HUES64 (cell line): ENCODE measurements around the gene SHB.

Experiments
- H3K27ac ChIP-seq: 2 replicates; pipeline ENCODE4 v1.7.0; 2013; ENCODE audit warnings: low read depth, low read length, inconsistent platforms
- H3K27me3 ChIP-seq: 2 replicates; pipeline ENCODE4 v1.6.1; 2013; ENCODE audit warnings: mild to moderate bottlenecking, low read length; ENCODE audit not compliant: insufficient read depth
- H3K36me3 ChIP-seq: 2 replicates; pipeline ENCODE4 v1.6.1; 2013; ENCODE audit warnings: mild to moderate bottlenecking, low read length; ENCODE audit not compliant: insufficient read depth
- H3K4me1 ChIP-seq: 2 replicates; pipeline ENCODE4 v1.6.1; 2013; ENCODE audit warnings: mild to moderate bottlenecking, low read length, moderate library complexity; ENCODE audit not compliant: insufficient read depth
- H3K4me3 ChIP-seq: 2 replicates; pipeline ENCODE4 v1.5.1; 2013; ENCODE audit warnings: mild to moderate bottlenecking, low read length, moderate library complexity
- H3K9ac ChIP-seq: 2 replicates; pipeline ENCODE4 v1.6.1; 2013; ENCODE audit warnings: mild to moderate bottlenecking, low read depth, low read length
- H3K9me3 ChIP-seq: 2 replicates; pipeline ENCODE4 v1.6.1; 2013; ENCODE audit warnings: low read depth, low read length; ENCODE audit not compliant: insufficient read depth
- WGBS: fragments of 150-250, 120-280 bp; methylation state at CpG from one replicate; pipeline ENCODE4 v1.1.7; 2013; ENCODE audit warnings: missing lambda C conversion rate; 5-methylcytosine and 5-hydroxymethylcytosine counted together

SHB gene

DNA sequence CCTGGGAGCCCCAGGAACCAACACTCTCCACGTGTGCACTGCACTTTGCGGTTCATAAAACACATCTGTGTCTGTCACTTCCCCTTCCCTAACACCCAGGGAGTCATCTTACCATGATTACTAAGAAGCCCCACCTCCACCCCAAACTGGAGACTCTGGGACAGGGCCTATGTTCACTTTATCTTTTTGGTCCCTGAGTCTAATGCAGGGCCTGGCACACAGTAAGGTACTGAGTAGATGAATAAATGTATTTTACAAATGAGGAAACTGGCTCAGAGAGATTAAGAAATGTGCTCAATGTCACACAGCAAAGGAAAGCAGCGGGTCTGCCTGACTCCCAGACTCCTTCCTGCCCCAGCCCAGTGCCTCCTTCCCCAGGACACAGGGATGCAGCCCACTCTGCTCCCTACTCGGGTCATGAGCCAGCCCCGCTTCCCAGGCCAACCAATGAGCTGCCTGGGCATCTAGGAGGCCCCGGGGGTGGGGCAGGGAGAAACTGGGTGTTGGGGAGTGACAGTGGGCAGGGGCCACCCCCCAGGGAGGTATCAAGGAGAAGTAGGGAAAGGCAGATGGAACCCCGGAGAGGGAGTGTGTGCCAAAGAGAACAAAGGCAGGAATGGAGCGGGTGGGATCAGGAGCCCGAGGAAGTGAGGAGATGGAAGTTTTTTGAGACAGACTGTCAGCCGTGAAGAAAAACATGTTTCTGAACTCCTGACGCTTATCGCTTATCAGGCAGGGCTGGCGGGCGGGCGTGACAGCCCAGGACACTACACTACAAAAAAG lies 30.5 kb downstream of the SHB start:
- peak overlapping the region; percentile 35; the same call in 1 of the 2 replicates for H3K27ac ChIP-seq
- no peak overlapping the region for H3K4me3 ChIP-seq
- WGBS = 80% methylated on average over 15 of the region's 15 CpGs
- H3K9ac ChIP-seq = no peak overlapping the region
- no peaks in the 10 kb centered on the region for H3K36me3 ChIP-seq
- no peaks in the 10 kb centered on the region for H3K27me3 ChIP-seq
- H3K4me1 ChIP-seq = peaks cover 40% of the 10 kb centered on the region
- H3K9me3 ChIP-seq = no peaks in the 10 kb centered on the region

DNA sequence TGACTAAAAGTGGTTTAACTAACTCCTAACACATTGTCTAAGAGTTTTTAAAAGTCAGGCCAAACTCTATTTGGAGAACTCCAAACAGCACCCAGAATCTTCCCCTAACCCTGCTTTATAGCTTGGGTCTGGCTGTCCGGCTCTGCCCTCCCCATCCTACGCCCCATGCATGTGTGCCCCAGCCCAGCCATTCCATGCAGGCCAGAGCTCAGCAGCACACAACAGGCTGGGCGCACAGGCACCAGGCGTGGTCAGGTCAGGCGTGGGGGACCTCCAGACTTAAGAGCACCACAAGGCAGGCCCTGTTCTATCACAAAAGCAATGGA lies 31.1 kb downstream of the SHB start:
- Histone ChIP-seq H3K27me3 (no peaks in the 10 kb centered on the region), H3K27ac (no peak overlapping the region), H3K9ac (no peak overlapping the region), H3K36me3 (no peaks in the 10 kb centered on the region), H3K9me3 (no peaks in the 10 kb centered on the region), H3K4me3 (no peak overlapping the region), H3K4me1 (peaks cover 38% of the 10 kb centered on the region)
- WGBS = 92% methylated on average over 5 of the region's 5 CpGs

DNA sequence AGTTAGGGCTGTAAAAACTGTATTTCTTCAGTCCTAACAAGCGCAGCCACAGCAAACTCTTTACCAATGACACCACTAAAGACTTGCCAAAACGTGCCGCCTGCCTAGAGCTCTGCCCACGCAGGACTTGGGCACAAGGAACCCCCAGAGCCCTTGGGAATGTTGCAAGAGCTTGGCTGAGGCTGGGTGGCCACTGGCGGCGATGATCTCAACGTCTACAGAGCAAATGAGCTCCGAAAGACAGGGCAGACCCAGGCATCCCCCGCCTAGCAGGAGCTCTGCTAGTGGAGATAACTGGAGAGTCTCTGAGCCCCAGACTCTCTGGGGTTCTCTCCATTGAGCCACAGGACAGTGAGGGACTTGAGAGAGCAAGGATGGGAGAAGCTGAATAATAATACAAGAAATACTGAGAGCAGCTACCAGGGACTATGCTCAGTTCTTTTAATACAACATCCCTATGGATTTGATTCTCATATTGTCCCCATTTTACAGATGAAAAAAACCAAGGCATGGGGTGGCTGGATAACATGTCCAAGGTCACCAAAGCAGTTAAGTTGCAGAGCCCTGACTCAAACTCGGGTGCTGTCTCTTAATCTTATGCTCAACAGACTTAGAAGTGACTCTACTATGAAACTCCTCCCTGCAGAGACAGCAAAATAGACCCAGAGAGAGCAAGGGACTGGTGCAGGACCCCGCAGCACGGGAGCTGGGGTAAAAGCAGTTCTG lies 32.5 kb downstream of the SHB start:
- peaks cover 26% of the 10 kb centered on the region for H3K4me1 ChIP-seq
- H3K9me3 ChIP-seq = no peaks in the 10 kb centered on the region
- H3K27ac ChIP-seq = no peak overlapping the region
- H3K27me3 ChIP-seq = no peaks in the 10 kb centered on the region
- 82% methylated on average over 12 of the region's 12 CpGs for WGBS
- no peak overlapping the region for H3K9ac ChIP-seq
- H3K36me3 ChIP-seq = no peaks in the 10 kb centered on the region
- no peak overlapping the region for H3K4me3 ChIP-seq

DNA sequence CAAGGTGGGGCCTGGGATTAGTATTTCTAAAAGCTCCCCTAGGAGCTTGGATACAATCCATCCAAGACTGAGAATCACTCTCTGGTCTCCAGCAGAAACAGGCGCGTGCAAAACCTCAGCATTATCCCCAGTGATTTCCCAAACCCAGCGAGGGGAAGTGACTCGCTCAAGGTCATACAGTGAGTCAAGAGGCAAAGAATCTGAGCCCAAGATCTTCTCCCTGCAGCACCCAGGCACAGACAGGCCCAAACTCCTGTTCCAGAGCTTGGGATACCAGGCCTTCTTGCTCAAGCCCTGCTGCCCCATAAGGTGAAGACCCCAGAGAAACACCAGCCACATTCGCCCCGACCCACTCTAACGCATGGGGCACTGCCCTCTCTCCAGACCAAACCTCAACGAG lies 33.2 kb downstream of the SHB start:
- no peak overlapping the region for H3K9ac ChIP-seq

DNA sequence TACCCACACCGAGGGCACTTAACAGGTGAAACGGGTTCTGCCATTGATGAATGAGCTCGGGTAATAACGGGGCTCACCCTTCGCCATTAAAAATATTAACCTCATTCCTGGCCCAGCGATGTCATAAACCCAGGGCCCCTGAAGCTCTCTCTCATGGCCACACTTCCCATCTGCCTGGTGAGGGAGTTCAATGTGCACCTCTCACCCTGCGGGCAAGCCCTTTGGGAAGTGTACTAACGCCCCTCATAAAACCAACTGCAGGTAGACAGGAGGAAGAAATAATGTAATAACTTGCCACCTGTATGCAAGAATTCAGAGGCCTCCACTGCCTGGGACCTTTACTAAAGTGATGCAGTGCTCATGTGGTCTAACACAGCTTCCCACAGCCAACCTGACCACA lies 35.1 kb downstream of the SHB start:
- 96% methylated on average over 8 of the region's 8 CpGs for WGBS

More for the DNA sequence above, 33.2 kb downstream of the SHB start:
- 89% methylated on average over 8 of the region's 8 CpGs for WGBS
- Histone ChIP-seq H3K4me3 (no peak overlapping the region), H3K27ac (no peak overlapping the region), H3K27me3 (no peaks in the 10 kb centered on the region), H3K36me3 (no peaks in the 10 kb centered on the region), H3K9me3 (no peaks in the 10 kb centered on the region), H3K4me1 (peaks cover 26% of the 10 kb centered on the region)

DNA sequence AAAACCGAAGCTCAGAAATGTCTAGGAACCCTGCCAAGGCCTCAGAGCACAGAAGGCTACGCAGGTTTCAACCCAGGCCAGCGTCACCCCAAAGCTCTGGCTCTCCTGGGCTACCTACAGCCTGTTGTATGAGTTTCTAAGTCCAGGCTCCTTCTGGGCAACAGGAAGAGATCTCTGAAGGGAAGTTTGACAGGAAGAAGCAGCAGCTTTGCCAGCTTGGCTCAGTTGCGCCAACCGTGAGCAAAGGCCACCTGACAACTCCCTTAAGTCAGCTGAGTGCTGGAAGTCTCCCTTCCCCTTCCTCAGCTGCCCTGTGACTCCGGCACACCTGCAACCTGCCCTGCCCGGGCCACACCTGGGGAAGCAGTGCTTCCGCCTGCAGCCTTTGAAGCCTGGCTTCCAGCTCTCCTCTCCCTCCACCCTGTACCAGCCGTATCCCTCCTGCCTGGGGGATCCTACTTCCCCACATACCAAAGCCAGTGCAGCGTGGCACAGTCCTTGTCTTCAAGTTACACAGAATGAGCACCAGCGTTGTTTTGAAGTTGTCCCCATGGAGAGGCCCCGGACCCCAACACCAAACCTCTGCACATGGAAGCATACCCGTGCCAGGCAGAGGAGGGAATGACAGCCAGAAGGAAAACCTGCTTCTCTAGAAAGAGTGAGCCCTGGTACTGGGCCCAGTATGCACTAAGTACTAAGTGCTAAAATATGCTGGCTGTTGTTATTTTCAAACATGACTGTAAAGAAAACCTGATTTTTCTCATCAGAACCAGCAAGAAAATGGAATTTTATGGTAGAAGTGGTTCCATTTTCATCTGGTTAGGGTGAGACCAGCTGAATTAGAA lies 36.5 kb downstream of the SHB start:
- H3K36me3 ChIP-seq = no peaks in the 10 kb centered on the region

More for the DNA sequence above, 35.1 kb downstream of the SHB start:
- H3K36me3 ChIP-seq = no peaks in the 10 kb centered on the region
- no peak overlapping the region for H3K9ac ChIP-seq
- H3K4me3 ChIP-seq = no peak overlapping the region
- no peaks in the 10 kb centered on the region for H3K27me3 ChIP-seq
- no peak overlapping the region for H3K27ac ChIP-seq
- peaks cover 17% of the 10 kb centered on the region for H3K4me1 ChIP-seq
- H3K9me3 ChIP-seq = no peaks in the 10 kb centered on the region

DNA sequence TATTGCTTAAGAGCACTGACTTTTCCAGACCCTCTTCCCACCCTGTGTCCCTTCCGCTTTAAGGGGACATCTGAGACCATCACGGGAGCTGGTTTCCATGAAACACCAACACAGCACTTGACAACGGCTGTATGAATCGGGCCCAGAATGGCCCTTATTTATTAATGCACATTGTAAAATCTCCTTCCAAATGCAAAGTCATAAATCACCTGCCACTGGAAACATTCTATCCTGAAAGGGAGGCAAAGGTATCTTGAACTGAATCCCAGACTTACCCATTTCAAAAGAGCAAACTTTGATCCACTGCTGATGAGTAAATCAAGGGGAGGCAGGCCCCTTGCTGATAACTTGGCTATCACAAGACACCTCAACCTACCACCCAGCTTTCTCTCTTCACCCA lies 37.4 kb downstream of the SHB start:
- Histone ChIP-seq H3K4me3 (no peak overlapping the region), H3K4me1 (peaks cover 13% of the 10 kb centered on the region), H3K9ac (no peak overlapping the region), H3K27ac (no peak overlapping the region), H3K27me3 (no peaks in the 10 kb centered on the region), H3K9me3 (no peaks in the 10 kb centered on the region), H3K36me3 (no peaks in the 10 kb centered on the region)
- WGBS = 92% methylated on average over 4 of the region's 4 CpGs

More for the DNA sequence above, 36.5 kb downstream of the SHB start:
- Histone ChIP-seq H3K9ac (no peak overlapping the region), H3K4me1 (peaks cover 15% of the 10 kb centered on the region), H3K27ac (no peak overlapping the region), H3K9me3 (no peaks in the 10 kb centered on the region), H3K27me3 (no peaks in the 10 kb centered on the region), H3K4me3 (no peak overlapping the region)
- 94% methylated on average over 13 of the region's 13 CpGs for WGBS

DNA sequence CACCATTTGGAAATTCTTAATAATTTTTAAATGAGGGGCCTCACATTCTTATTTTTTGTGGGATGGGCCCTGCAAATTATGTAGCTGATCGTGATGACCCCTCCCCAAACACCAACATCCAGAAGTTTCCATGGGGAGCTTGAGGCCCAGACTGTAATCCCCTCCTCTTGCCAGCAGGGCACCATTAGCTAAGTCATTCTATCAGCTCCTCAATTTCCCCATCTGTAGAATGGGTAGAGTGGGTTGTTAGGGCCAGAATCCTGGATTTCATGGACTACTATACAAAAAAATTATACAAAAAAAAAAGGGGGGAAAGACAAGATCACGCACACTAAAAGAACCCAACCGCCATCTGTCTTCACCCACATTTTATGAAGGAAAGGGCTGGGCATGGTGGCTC lies 38.4 kb downstream of the SHB start:
- H3K27me3 ChIP-seq = no peaks in the 10 kb centered on the region
- no peak overlapping the region for H3K9ac ChIP-seq
- peaks cover 16% of the 10 kb centered on the region for H3K4me1 ChIP-seq
- no peak overlapping the region for H3K4me3 ChIP-seq
- 100% methylated on average over 3 of the region's 3 CpGs for WGBS
- no peaks in the 10 kb centered on the region for H3K9me3 ChIP-seq
- no peak overlapping the region for H3K27ac ChIP-seq
- no peaks in the 10 kb centered on the region for H3K36me3 ChIP-seq

DNA sequence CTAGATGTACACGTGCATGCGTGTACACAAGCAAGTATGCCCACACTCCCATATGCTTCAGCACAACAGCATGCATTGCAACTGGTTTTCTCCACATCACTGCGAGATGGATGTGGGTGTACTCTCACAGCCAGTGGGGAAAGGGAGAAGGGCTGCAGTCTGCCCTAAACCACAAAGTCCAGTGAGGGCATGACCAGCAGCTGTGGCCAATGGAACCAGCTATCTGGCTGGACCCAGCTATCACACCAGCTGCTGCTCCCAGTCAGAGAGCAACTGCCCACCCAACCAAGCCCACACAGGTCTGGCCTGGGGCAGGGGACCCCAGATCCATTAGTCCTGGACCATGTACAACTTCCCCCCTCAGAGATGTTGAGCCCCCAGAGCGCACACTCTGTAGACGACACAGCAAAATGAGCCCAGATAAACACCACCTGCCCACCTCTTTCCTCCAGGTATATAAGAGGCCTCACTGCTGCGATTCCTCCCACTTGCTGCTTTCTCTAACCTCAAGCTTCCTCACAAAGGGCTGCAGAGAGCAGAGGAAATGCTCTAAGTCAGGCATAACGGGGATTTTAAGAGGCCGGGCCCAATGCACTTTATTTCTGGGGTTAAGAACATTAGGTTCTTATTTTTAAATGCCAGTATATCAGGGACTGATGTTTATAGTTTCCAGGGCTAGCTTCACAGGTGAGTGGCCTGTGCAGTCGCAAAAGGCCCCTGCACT lies 39.0 kb downstream of the SHB start:
- Histone ChIP-seq H3K4me1 (peaks cover 22% of the 10 kb centered on the region), H3K9ac (no peak overlapping the region), H3K4me3 (no peak overlapping the region)

DNA sequence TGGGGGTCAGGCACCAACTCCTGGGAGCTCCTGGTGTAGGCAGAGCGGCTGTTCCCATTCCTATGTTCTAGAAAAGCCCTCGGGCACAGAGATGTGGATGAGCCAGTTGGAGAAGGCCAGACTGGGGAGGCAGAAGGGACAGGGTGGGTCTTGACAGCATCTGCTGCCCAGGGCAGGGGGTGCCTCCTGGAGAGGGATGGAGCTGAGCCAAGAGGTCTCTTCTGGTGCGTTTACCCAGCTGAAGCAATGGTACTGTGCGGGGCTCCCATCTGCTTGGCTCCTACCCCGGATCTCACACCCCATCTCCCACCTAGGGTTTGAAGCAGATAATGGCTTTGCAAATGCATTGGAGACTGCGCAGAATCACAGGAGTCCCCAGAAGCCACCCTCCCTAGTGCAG lies 41.3 kb downstream of the SHB start:
- WGBS = 94% methylated on average over 6 of the region's 6 CpGs
- H3K4me3 ChIP-seq = no peak overlapping the region
- no peak overlapping the region for H3K9ac ChIP-seq
- H3K9me3 ChIP-seq = no peaks in the 10 kb centered on the region
- H3K27ac ChIP-seq = no peak overlapping the region
- H3K36me3 ChIP-seq = no peaks in the 10 kb centered on the region
- peaks cover 46% of the 10 kb centered on the region for H3K4me1 ChIP-seq
- no peaks in the 10 kb centered on the region for H3K27me3 ChIP-seq

More for the DNA sequence above, 39.0 kb downstream of the SHB start:
- Histone ChIP-seq H3K36me3 (no peaks in the 10 kb centered on the region), H3K27me3 (no peaks in the 10 kb centered on the region), H3K27ac (0 out of 2 replicates have a peak overlapping the region, but pooled peaks have one; percentile 5), H3K9me3 (no peaks in the 10 kb centered on the region)
- WGBS = 92% methylated on average over 9 of the region's 9 CpGs
